HUDEP-2 (cell line): ENCODE measurements around the gene TXNDC15.

Experiments used
- DNase-seq, 76 experiments: peaks; one replicate each; lab custom pipeline; 2025; ENCODE audit not compliant: unreplicated experiment in 76 of 76; lab: John Stamatoyannopoulos, UW

Gene TXNDC15

GRCh38 chr5:134917070-134917815 lies 43.1 kb downstream of the TXNDC15 start:
- DNase-seq: peak in 1 of 76 experiments; percentile 2

DNA sequence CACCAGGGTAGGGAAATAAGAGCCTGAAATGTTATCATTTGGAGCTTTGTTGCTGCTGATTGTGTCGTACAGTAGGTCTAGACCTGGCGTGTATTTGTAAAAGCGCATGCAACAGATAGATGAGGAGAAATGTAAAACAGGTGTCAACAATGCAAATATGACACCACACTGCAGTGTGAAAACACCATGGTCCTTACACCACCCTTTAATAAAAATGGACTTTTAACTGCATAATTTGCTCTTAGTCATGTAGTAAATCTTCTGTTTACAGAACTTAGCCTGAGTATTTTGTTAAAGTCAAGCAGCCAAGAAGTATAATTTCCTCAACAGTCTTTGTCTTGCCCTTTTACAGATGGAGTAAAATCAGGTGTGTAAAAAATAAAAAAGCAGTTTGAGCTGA lies 44.7 kb downstream of the TXNDC15 start:
- DNase-seq: no peak

DNA sequence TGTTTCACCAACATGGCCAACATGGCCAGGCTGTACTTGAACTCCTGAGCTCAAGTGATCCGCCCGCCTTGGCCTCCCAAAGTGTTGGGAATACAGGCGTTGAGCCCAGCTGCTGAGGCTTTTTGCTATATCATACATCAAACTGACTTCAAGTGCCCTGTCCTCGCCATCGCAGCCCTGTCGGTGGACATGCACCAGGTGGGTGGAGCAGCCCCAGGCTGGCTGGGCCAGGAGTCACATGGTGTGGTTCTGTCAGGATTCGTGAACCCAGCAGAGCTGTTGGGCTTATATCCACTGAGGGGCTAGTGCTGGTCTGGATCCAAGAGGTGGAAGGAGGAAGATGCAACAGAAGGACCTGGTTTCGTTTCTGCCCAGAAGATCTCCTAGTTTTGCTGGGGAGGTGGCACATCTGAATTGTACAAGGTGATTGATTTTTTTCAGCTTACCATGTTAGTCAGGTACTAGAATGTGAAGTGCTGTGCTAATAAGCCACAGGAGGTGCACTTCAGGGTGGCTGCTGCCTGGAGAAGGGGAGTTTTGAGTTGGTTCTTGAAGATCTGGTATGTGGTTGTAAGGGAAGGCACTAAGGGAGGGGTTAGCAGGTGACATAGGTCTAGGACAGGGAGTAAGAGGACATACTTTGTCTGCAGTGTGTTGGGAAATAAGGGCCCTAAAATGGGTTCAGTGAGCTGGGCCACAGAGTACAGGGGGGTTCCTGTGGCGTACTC lies 46.8 kb downstream of the TXNDC15 start:
- no peak for DNase-seq

DNA sequence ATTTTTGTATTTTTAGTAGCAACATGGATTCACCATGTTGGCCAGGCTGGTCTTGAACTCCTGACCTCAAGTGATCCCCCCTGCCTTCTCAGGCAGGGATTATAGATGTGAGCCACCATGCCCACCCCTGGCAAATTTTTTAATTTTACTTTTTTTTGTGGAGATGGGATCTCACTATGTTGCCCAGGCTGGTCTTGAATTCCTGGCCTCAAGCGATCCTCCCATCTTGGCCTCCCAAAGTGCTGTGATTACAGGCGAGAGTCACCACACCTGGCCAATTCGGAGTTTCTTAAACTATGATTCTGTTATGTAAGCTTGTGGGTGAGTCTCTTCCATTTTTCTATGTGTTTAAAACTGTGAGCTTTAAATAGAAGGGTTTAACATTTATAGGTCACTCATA lies 58.3 kb downstream of the TXNDC15 start:
- no peak for DNase-seq

GRCh38 chr5:134934202-134934601 lies 60.0 kb downstream of the TXNDC15 start:
- no peak for DNase-seq

DNA sequence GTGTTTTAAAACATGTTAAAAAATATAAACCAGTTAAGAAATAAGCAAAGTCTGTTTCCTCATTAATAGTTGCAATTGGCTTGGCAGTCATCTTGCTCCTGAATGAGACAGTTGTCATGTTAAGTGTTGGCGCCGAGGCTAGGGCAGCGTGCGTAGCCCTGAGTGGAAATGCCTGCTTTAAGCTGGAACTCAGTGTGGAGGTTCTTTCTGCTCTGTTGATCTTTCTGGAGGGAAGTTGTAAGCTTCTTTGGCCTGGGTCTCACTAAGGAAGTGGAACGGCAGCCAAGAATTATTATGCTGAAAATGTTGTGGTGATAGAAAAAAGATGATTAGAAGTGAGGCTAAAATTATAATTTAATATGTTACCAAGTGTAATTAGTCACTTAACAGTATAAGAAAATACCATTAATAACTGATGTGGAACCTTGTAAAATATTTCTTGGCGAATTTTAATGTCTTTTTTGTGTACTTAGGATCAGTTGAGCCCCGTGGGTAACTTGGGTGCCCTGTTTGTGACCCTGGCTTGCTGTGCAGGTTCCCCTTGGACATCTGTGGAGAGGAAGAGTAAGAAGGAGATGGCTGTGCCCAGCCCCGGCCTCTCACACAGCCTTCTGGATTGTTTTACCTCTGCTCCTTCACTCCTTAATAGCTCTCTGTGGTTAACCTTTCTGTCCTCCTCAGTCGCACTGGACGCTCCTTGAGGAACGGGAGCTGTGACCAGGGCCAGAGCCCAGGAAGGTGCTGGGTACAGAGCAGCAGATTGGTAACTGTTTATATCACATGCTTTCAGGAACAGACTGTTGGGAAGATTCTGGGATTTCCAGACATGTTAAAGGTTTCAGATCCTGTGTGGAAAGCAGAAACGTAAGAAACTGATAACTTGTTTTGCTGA lies 61.8 kb downstream of the TXNDC15 start:
- DNase-seq: no peak

DNA sequence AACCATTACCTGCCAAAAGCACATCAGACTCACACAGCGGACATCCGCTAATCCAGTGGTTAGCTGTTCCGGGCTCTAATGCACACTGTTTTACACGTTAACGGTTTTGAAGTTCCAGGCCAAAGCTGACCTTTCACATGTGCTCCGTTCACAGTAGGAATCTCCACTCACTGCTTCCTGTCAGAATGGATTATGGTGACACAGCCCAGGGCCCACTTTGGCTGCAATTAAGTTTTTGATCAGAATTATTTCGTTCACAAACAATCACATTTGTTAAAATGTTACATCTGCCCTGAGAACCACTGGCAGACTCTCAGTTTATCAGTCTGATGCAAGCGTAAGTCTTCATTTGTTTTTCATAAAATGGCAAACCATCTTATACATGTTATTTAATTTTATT lies 63.4 kb downstream of the TXNDC15 start:
- no peak for DNase-seq

- DNase-seq: no peak
These were observed 63.9 kb downstream of the TXNDC15 start for GRCh38 chr5:134938030-134938429.

GRCh38 chr5:134939500-134939899 lies 65.3 kb downstream of the TXNDC15 start:
- DNase-seq: no peak

- DNase-seq: no peak
These were observed 69.4 kb downstream of the TXNDC15 start for GRCh38 chr5:134943547-134943946.

GRCh38 chr5:134944630-134945029 lies 70.5 kb downstream of the TXNDC15 start:
- no peak for DNase-seq

DNA sequence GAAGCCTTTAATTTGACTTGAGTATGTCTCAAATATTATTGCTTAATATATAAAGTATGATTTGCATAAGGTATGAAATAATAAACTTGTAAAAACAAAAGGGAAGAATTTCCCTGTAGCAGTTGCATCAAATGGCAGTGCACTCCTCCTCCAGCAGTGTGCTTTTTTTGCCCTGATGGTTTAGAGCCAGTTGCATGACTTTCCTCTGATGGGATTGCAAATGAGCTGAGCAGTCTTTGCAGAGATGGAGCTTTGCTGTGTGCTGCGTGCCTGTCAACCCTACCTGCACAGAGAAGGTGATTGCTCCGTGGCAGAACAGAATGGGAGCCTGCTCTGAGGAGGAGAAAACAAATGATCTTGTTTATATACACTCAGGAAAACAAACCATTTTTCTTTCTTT lies 70.9 kb downstream of the TXNDC15 start:
- no peak for DNase-seq

DNA sequence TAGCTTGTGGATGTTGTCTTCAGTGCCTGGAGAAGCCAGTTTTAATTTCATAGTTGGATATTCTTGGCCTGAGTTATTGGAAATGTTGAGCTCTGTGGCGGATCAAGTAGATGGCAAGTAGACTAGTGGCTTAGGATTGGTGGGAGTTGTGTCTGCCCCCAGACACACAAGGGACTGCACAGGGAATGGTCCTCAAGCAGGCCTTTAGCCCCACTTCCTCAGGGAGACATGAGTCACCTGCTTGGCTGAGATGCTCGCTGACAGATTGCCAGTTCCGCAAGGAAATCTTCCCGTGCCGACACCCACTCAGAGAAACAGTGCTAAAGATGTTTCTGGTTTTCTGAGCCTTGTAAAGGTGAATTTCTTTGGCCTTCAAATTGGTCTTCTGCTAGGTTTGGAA lies 74.7 kb downstream of the TXNDC15 start:
- DNase-seq: no peak

DNA sequence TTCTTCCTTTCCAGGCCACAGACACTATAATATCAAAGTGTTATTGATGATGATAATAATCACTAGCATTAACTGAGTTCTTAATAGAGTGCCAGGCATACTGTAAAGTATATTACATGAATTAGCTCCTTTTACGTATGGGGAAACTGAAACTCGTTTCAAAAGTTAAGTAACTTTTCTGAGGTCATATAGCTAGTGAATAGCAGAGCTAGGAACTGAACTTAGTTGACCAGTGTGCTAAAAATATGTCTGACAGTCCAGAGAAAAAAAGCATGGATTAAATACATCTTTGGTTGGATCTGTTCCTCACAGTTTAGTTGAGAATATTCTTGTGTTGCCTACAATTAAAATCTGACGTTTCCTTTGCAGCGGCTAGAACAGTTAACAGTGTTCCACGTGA lies 75.1 kb downstream of the TXNDC15 start:
- DNase-seq: no peak
